ENCODE measurements around the gene SLC6A5.

GRCh38 chr11:20596205-20597153 is 2.9 kb upstream of the SLC6A5 start:
- TF ChIP-seq CTCF (IDR thresholded peaks at IDR 0.05): no peak
- no peak for TF ChIP-seq POLR2A (IDR thresholded peaks at IDR 0.05)
